Measurements from ENCODE around the gene C16orf92.

GRCh38 chr16:30033270-30033669, 10.3 kb downstream of the C16orf92 start:
- TF ChIP-seq EZH2 (conservative IDR thresholded peaks at IDR 0.05; ENCODE audit: low read depth, low read length) = no peak
- no peak for TF ChIP-seq MYC (CRISPR knock-in tag; IDR thresholded peaks at IDR 0.05; ENCODE audit: borderline replicate concordance)
- TF ChIP-seq ZNF768 (CRISPR knock-in tag; IDR thresholded peaks at IDR 0.05) = no peak
- no peak for TF ChIP-seq ZBTB34 (CRISPR knock-in tag; IDR thresholded peaks at IDR 0.05)
- TF ChIP-seq E2F1 (CRISPR knock-in tag; IDR thresholded peaks at IDR 0.05) = no peak
- no peak for TF ChIP-seq ZNF232 (CRISPR knock-in tag; IDR thresholded peaks at IDR 0.05; ENCODE audit: borderline replicate concordance)
- TF ChIP-seq, protein P1, sequence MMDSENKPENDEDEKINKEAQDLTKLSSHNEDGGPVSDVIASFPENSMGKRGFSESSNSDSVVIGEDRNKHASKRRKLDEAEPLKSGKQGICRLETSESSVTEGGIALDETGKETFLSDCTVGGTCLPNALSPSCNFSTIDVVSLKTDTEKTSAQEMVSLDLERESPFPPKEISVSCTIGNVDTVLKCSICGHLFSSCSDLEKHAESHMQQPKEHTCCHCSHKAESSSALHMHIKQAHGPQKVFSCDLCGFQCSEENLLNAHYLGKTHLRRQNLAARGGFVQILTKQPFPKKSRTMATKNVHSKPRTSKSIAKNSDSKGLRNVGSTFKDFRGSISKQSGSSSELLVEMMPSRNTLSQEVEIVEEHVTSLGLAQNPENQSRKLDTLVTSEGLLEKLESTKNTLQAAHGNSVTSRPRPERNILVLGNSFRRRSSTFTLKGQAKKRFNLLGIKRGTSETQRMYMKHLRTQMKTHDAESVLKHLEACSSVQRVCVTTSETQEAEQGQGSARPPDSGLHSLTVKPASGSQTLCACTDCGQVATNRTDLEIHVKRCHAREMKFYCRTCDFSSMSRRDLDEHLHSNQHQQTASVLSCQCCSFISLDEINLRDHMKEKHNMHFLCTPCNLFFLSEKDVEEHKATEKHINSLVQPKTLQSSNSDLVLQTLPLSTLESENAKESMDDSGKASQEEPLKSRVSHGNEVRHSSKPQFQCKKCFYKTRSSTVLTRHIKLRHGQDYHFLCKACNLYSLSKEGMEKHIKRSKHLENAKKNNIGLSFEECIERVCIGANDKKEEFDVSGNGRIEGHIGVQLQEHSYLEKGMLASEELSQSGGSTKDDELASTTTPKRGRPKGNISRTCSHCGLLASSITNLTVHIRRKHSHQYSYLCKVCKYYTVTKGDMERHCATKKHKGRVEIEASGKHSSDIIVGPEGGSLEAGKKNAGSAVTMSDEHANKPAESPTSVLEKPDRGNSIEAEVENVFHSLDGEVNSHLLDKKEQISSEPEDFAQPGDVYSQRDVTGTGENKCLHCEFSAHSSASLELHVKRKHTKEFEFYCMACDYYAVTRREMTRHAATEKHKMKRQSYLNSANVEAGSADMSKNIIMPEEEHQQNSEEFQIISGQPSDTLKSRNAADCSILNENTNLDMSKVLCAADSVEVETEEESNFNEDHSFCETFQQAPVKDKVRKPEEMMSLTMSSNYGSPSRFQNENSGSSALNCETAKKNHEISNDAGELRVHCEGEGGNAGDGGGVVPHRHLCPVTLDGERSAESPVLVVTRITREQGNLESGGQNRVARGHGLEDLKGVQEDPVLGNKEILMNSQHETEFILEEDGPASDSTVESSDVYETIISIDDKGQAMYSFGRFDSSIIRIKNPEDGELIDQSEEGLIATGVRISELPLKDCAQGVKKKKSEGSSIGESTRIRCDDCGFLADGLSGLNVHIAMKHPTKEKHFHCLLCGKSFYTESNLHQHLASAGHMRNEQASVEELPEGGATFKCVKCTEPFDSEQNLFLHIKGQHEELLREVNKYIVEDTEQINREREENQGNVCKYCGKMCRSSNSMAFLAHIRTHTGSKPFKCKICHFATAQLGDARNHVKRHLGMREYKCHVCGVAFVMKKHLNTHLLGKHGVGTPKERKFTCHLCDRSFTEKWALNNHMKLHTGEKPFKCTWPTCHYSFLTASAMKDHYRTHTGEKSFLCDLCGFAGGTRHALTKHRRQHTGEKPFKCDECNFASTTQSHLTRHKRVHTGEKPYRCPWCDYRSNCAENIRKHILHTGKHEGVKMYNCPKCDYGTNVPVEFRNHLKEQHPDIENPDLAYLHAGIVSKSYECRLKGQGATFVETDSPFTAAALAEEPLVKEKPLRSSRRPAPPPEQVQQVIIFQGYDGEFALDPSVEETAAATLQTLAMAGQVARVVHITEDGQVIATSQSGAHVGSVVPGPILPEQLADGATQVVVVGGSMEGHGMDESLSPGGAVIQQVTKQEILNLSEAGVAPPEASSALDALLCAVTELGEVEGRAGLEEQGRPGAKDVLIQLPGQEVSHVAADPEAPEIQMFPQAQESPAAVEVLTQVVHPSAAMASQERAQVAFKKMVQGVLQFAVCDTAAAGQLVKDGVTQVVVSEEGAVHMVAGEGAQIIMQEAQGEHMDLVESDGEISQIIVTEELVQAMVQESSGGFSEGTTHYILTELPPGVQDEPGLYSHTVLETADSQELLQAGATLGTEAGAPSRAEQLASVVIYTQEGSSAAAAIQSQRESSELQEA (CRISPR knock-in tag; IDR thresholded peaks at IDR 0.05; ENCODE audit: not compliant biosample characterization) = no peak
- TF ChIP-seq ZNF558 (CRISPR knock-in tag; IDR thresholded peaks at IDR 0.05; ENCODE audit: borderline replicate concordance) = no peak
- no peak for TF ChIP-seq TAF1 (CRISPR knock-in tag; IDR thresholded peaks at IDR 0.05)
- TF ChIP-seq CEBPB (IDR thresholded peaks at IDR 0.05; ENCODE audit: borderline replicate concordance, low read depth, low read length) = no peak
- TF ChIP-seq ZNF740 (CRISPR knock-in tag; IDR thresholded peaks at IDR 0.05) = no peak
